ENCODE data around the gene GALNS.

- TF ChIP-seq CTCF (IDR thresholded peaks at IDR 0.05) (no peak), POLR2AphosphoS5 (IDR thresholded peaks at IDR 0.05; ENCODE audit: low read depth, low read length) (no peak), TCF7L2 (IDR thresholded peaks at IDR 0.05; ENCODE audit: low read depth, low read length) (no peak)
Measured at GRCh38 chr16:88868974-88869672, 12.4 kb upstream of the GALNS start.

Data from Panc1 (cell line).